Measurements from ENCODE around the gene SEC14L5. TPM values are rescaled to one million over a fixed set of nuclear protein-coding genes. Genes with fewer than 3 reads are reported as not detected.

SEC14L5 gene
- total RNA-seq, 2 donors from 2014 or later, result 0.26 TPM; not detected in 1

DNA sequence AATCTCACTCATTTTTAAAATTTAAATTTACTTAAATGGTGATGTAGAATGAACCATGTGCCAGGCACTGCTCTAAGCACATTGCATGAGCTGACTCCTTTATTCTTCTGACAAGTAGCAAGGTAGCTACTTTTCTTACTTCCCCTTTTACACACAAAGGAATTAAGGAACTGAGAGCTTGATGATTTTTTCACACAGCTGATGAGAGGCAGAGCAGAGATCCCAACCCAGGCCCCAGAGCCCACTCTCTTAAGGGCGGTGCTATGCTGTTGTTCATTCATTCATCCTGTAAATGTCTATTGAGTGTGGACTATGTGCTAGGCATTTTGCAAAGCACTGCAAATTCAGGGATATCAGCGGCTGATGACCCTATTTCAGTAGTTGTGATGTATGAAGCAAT lies 17.9 kb downstream of the SEC14L5 start:
- intact Hi-C loops (cut with DNase I), result loop anchor here (10.0 kb wide), 1 partner anchor 99 kb away; the partner anchor contains the start of gene ALG1
- H3K4me3 ChIP-seq, result no peak overlapping the region
- WGBS, 2 donors, result 88 to 100% methylated on average over 1 to 2 of the region's 2 CpGs
- peak overlapping the region; percentile 69 to 82 (median 74) for H3K27ac ChIP-seq
- TF ChIP-seq CTCF (IDR thresholded peaks at IDR 0.05) (no peak), POLR2A (IDR thresholded peaks at IDR 0.05) (no peak)
- H3K4me1 ChIP-seq, result peaks cover 15% of the 10 kb centered on the region
- no peak for ATAC-seq
- DNase-seq, result no peak
- no peaks in the 10 kb centered on the region for H3K36me3 ChIP-seq (replicated peaks in 1 of 2; ENCODE audit: insufficient read depth in 1 of 2, low read depth in 2 of 2)
- no peaks in the 10 kb centered on the region for H3K9me3 ChIP-seq
- H3K27me3 ChIP-seq, result no peaks in the 10 kb centered on the region

DNA sequence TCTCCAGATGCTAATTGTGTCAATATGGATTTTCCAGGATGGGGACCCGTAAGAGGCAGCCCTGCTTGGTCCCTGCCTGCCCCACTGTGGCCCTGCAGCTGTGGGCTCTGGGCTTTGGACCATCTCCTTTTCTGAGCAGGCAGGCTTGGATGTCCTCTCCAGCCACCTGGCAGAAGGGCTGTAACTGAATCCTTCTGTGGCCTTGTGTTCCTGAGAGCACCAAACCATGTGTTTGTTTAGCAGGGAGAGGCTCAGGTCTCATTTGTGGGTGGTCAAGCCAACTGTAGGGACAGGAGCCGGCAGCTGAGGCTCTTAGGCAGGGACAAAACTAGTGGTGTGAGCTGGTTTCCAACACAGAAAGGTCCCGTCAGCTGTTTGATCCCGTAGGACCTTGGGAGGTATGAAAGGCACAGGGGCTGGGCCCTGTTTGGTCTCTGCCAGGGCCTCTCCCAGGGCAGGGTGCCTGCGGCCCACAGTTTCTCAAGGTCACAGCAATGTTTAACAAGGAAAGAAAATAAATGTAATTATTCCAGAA lies 18.5 kb downstream of the SEC14L5 start:
- intact Hi-C loops (cut with DNase I), result loop anchor here (10.0 kb wide), 1 partner anchor 98 kb away; the partner anchor contains the start of gene ALG1
- ATAC-seq (peak; percentile 97), DNase-seq (peak; percentile 81 to 90 (median 89))
- Histone ChIP-seq H3K9me3 (no peaks in the 10 kb centered on the region), H3K4me3 (no peak overlapping the region), H3K27me3 (no peaks in the 10 kb centered on the region), H3K36me3 (replicated peaks in 1 of 2; ENCODE audit: insufficient read depth in 1 of 2, low read depth in 2 of 2) (no peaks in the 10 kb centered on the region), H3K4me1 (peaks cover 15% of the 10 kb centered on the region), H3K27ac (peak overlapping the region; percentile 69 to 82 (median 74))
- 14 to 22% methylated on average over 5 of the region's 5 CpGs for WGBS, 2 donors
- TF ChIP-seq POLR2A (IDR thresholded peaks at IDR 0.05) (peak in 2 of 3 donors; percentile 23 to 38), CTCF (IDR thresholded peaks at IDR 0.05) (no peak)

GRCh38 chr16:4979164-4979563 lies 21.0 kb downstream of the SEC14L5 start:
- no peak overlapping the region for H3K27ac ChIP-seq
- H3K9me3 ChIP-seq, result no peaks in the 10 kb centered on the region
- WGBS, 2 donors, result 85 to 87% methylated on average over 5 to 7 of the region's 7 CpGs
- peaks cover 15% of the 10 kb centered on the region for H3K4me1 ChIP-seq
- no peaks in the 10 kb centered on the region for H3K36me3 ChIP-seq (replicated peaks in 1 of 2; ENCODE audit: insufficient read depth in 1 of 2, low read depth in 2 of 2)
- no peak for TF ChIP-seq POLR2A (IDR thresholded peaks at IDR 0.05)
- TF ChIP-seq CTCF (IDR thresholded peaks at IDR 0.05), result no peak
- ATAC-seq (no peak), DNase-seq (no peak)
- intact Hi-C loops (cut with DNase I), result loop anchor here (10.0 kb wide), 1 partner anchor 96 kb away; the partner anchor contains the start of gene ALG1
- H3K4me3 ChIP-seq, result no peak overlapping the region
- no peaks in the 10 kb centered on the region for H3K27me3 ChIP-seq

- Histone ChIP-seq H3K27ac (no peak overlapping the region), H3K27me3 (no peaks in the 10 kb centered on the region), H3K36me3 (replicated peaks in 1 of 2; ENCODE audit: insufficient read depth in 1 of 2, low read depth in 2 of 2) (no peaks in the 10 kb centered on the region), H3K4me1 (peaks cover 15% of the 10 kb centered on the region), H3K4me3 (no peak overlapping the region), H3K9me3 (no peaks in the 10 kb centered on the region)
- intact Hi-C loops (cut with DNase I), result loop anchor here (10.0 kb wide), 1 partner anchor 95 kb away; the partner anchor contains the start of gene ALG1
- no peak for DNase-seq
- no peak for TF ChIP-seq POLR2A (IDR thresholded peaks at IDR 0.05)
- TF ChIP-seq CTCF (IDR thresholded peaks at IDR 0.05), result no peak
- WGBS, 2 donors, result 76 to 80% methylated on average over 20 to 25 of the region's 25 CpGs
- ATAC-seq, result no peak
Observed at GRCh38 chr16:4979736-4980660, 21.9 kb downstream of the SEC14L5 start.
